Loucy (cell line): ENCODE results near the gene MMP2.

Experiments used
- CTCF ChIP-seq: fragments of 200-600 bp; sonication (generic); conservative IDR thresholded peaks from 2 replicates; pipeline ENCODE4 v1.5.1; 2014; ENCODE audit warnings: mild to moderate bottlenecking, antibody characterized with exemption, low read length
- EZH2phosphoT487 ChIP-seq: fragments of 200-600 bp; IDR thresholded peaks from 2 replicates; pipeline ENCODE4 v1.6.1; 2018; ENCODE audit warnings: antibody characterized with exemption, mild to moderate bottlenecking, moderate library complexity, borderline replicate concordance

DNA sequence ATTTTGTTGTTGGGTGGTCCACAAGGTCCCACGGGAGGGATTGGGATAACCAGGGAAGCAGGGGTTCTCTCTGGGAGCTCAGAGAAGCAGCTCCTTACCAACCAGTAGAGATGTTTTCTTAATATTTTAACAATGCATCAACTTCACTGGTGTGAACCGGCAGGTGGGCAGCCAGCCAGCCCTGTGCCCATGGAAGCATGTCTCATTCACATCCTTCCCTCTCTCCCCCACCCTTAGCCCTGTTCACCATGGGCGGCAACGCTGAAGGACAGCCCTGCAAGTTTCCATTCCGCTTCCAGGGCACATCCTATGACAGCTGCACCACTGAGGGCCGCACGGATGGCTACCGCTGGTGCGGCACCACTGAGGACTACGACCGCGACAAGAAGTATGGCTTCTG, 9.3 kb downstream of the MMP2 start:
- no peak for TF ChIP-seq CTCF
- TF ChIP-seq EZH2phosphoT487 = no peak
